ENCODE data around the gene LYPD6. TPM values are rescaled to one million over a fixed set of nuclear protein-coding genes. Genes with fewer than 3 reads are reported as not detected.

The LYPD6 gene
- total RNA-seq, 1 donor from 2014 or later: not detected

DNA sequence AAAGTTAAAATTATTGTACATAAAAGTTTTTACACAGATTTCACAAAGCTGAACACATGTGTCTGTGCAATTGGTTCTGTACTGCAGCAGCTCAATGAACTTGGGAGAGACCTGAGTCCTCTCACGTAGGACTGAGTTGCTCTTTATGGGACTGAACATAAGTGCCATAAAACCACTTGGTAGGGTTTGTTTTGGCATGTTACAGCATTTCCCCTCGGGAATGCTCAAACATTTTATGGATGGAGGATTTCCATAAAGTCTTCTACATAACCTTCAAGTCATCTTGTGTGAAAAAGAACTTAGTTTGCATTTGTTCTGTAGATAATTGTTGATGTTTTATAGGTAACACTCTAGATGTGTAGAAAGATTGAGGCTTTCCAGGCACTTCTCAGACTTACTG, 15.9 kb downstream of the LYPD6 start:
- intact Hi-C loops (cut with micrococcal nuclease): no loop called here

DNA sequence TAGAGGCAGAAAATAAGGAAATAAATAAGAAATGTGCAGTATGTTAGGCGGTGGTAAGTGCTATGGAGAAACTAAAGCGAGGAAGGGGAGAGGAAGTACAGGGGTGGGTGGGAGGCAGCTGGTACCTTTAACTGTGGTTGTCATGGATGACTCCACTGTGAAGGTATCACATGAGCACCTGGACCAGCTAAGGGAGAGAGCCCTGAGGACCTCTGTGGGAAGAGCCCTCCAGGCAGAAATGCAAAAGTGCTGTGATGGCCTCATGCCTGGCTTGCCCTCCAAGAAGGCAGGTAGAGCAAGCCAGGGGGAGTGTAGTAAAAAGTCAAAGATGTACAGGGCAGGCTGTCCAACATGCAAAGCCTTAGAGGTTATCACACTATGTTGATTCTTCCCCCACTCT, 17.9 kb downstream of the LYPD6 start:
- intact Hi-C loops (cut with micrococcal nuclease): no loop called here

DNA sequence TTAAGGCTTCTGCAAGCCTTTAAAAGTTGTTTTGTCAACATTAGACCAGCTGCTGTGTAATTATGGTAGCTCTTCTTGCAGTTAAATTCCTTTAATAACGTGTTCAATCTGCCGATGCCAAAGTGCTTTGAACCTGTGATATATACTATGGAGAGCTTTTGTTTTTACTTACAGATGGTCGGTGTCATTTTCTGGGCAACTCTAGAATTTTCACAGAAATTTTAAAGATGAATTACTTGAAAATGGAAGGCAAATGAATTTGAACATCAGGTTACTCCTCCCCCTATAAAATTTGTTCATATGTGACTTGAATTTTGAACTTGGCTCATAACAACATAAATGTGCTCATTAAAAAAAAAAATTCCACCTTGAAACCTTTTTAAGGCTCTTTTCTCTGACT, 23.0 kb downstream of the LYPD6 start:
- intact Hi-C loops (cut with micrococcal nuclease): no loop called here

DNA sequence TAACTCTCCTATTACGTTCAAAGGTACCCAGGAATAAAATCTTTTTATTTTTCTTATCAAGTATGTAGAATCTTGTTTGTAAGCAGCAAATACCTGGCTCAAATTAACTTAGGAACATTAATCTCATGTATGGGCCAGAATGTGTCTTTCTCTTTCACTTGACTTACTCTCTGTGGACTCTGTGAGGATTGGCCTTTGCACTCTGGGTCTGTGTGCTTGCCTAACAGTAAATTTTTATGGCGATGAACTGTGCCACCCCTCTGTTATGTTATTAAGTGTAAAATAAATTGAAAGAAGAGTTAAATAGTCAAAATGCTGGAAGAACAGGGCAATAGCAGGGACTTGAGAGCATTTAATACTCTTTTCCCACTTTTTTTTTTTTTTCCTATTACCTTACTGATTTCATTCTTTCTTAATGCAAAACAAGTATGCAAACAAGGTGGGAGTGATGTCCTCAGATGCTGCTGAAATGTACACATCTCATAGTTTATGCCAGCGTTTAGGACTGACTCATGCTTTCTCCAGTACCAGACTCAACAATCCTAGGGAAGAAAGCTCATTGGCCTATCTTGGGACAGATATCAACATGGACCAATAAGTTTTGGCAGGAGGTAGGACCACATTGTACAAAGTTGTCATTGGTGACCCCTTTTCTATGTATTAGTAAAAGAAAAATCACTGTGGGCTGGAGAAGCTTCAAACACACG, 25.5 kb downstream of the LYPD6 start:
- intact Hi-C loops (cut with micrococcal nuclease): no loop called here

DNA sequence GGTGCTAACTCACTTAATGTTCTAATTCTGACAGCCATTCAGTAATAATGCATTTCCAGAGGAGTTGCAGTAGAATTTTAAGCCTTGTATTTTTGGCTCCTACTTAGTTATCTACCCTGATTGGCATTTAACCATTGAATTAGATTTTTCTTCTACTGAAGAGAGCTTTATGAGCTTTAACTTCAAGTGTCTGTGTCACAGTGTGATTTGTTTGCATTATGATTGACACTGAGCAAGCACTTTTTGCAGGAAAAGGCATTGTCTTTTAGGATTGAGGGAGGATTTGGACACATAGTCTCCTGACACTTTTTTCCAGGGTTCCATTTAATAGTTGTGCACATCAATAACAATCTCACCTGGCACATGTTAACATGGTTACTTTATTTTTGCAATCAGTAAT, 26.7 kb downstream of the LYPD6 start:
- intact Hi-C loops (cut with micrococcal nuclease): no loop called here

DNA sequence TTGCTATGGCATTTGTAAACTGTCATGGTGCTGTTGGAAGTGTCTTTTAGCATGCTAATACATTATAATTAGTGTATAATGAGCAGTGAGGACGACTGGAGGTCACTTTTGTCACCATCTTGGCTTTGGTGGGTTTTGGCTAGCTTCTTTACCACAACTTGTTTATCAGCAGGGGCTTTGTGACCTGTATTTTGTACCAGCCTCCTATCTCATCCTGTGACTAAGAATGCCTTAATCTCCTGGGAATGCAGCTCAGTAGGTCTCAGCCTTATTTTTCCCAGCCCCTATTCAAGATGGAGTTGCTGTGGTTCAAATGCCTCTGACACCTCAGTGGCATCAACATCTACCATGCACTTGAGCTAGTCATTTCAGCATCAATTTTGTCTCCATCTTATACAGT, 29.7 kb downstream of the LYPD6 start:
- intact Hi-C loops (cut with micrococcal nuclease): no loop called here

DNA sequence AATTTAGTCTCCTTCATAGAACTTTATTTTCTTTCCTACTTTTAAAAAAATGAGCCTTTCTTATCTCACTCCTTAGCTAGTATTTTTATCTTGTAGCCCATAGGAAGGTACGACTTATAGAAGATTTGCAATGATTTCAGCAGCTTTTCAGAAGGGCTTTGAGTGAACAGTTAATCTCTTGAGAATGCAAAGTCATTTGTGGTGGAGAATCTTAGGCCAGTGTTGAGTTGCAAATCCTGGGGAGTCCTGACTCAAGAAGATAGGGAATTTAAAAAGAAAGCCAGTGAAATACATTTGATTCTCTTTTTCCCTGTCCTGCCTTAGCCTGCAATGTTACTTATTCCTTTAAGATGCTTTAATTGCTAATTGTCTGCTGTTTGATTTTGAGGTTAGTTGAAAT, 33.6 kb downstream of the LYPD6 start:
- intact Hi-C loops (cut with micrococcal nuclease): no loop called here

DNA sequence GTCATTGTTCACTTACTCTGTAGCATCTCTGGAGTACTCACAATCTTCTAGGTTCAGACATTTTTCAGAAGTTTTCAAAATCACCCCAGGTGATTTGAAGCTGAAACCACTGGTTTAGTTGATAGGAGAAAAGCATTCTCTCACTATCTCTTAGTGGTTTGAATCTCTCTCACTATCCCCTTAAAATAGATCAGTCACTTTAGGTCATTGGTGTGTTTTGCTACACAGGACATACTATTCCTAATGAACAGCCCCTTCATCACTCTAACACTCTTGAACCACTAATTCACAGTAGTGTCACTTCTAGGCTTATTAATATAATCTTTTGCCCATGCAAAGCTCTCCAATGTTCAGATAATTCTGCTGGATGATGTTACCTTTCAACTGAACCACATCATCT, 34.5 kb downstream of the LYPD6 start:
- intact Hi-C loops (cut with micrococcal nuclease): no loop called here

DNA sequence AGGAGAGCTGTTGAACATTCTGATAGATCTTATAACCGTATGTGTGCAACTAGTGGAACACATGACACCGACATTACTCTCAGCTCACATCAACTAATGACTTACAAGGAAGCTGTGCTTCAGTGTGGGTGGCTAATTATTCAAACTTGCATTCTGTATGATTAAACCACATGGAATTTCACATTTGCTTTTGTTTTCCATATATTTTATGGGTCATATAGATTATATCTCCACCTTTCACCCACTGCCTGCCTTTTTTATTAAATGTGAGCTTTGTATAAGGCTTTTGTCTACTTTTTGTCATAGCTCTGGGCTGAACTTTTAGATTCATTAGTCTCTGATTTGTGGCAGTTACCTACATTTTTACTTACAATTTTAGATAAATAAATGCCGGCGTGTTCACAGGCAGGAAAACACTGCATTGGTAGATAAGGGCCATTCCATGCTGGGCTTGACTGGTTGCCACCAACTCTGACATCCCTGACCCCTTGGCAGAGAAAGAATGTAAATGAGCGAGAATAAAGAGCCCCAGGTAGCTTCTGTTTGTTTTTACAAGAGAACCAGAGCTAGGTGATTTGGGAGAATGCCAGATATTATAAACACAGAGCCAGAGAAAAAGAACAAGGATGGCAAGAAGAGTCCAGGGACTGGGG, 35.7 kb downstream of the LYPD6 start:
- intact Hi-C loops (cut with micrococcal nuclease): no loop called here

DNA sequence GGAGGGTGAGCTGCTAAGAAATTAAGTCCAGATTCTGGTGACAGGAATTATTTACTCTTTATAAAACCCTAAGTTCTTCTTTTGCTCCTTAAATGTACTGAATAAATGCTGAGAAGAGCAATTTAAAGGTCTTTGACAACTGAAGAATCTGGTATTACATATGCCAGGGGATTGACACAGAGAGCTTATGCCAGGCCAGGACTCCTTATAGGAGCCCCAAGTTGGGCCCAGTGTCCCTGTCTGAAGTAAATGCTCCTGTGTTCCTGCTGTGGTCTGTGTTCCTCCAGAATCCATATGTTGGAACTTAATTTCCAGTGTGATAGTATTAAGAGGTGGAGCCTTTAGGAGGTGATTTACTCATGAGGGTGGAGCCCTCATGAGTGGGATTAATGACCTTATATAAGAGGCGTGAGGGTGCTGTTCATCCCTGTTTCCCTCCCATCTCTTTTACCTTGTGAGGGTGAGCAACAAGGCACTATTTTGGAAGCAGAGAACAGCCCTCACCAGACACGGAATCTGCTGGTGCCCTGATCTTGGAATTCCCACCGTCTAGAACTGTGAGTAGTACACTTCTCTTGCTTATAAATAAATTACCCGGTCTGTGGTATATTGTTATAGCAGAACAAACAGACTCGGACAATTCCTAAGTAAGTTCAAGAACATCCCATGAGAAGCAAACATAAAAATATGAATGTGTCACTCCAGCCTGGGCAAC, 39.8 kb downstream of the LYPD6 start:
- intact Hi-C loops (cut with micrococcal nuclease): no loop called here

DNA sequence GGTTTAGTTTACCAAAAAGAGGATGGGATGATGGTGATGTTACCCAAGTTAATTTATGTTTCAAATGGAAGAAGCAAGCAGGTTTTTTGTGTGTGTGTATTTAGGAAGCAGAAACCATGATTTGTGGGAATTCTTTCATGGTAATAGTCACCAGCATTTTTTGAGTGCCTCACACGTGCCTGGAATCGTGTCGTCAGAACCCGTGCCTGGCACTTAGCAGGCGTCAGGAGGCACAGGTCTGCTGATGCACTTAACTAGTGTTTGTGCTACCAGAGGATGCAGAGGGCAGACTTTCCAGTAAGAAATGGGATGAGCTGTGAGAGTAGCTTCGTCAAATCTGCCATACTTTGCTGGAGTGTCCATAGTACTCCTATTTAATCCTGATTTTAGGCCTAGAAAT, 41.1 kb downstream of the LYPD6 start:
- intact Hi-C loops (cut with micrococcal nuclease): no loop called here

DNA sequence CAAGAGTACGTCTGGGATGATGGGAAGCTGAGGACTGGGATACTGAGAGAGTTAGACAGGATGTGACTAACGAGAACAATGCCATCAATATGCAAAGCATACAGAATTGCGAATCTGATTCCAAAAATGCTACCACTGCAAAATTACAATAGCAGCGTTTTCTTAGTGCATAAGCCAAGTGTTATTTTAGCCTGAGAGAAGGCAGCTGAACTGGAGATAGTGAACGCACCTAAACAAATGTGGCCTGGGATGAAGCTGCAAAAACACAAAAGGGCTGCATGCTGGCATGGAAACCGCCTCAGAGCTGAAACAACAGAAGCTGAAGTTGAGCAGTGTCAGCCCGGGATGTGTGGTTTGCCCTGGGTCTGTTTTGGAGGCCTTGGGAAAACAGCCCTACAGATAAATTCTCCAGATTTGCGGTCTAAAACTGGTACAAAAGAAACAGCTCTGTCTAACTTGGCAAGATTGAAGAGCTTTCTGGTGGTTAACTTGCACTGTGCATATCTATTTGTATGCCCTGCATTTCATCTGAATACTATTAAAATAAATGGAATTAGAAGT, 45.5 kb downstream of the LYPD6 start:
- intact Hi-C loops (cut with micrococcal nuclease): no loop called here

DNA sequence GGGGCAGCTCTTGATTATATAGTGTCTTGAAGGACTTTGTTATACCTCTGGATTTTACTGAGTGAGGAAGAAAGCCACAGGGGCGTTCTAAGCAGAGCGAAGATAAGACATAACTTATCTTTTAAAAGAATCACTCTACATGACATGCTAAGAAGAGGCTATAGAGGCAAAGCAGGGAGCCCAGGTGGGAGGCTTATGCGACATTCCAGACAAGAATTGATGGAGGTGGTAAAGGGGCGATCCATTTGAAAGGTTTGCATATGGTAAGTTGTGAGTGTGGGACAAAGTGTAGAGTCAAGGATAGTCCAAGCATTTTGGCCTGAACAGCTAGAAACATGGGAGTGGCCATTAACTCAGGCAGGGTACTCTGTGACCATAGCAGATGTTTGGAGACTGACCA, 49.8 kb downstream of the LYPD6 start:
- intact Hi-C loops (cut with micrococcal nuclease): no loop called here

DNA sequence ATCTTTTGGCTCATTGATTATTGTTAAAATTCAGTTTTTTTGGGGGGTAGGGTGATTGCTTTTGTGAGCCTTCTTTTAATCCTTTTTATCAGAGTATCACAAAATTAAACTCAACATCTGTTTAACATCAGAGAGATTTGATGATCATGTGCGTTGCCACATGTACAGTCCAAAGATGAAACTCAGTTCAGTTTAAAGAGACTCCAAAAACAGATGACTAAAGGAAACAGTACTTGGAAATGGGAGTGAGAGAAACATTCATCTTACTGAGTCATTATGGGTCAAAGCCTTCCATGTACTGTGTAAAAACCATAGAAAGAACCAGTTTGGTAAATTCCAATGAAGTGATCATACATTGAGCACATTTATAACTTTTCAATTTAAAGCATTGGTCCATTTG, 53.0 kb downstream of the LYPD6 start:
- intact Hi-C loops (cut with micrococcal nuclease): no loop called here

DNA sequence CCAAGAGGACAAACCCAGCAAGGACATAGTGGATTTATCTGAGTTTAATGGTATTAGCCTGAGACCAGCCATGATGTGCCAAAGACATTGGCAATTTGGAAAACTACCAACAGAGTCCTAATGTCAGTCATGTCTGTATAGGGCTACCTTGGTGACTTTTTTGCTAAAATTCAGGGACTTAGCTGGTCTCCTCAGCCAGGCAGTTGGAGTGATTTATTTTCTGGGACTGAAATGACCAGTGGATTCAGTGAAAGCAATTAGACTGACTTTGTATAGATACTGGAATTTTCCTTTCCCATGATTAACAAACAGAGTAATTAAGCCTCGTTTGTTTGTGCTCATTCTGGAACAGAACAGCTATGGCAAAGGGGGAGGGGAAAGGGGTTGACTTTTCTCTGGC, 55.0 kb downstream of the LYPD6 start:
- intact Hi-C loops (cut with micrococcal nuclease): no loop called here

DNA sequence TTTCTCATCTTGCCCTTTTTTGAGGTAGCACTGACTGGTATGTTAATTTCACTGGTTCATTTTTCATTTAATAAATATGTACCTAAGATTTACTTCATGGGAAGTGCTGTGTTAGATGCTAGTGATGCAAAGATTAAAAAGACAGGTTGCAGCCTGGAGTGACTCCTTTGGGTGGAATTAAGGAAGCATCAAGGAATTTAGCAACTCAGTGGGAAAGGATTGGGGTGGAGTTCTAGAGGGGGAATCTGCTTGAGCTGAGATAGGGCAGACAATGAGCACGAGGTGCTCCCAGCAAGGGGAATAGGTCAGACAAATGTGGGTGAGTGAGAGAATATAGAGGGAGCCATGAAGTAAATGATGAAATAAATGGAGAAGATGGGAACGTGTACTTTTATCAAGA, 57.0 kb downstream of the LYPD6 start:
- intact Hi-C loops (cut with micrococcal nuclease): no loop called here

DNA sequence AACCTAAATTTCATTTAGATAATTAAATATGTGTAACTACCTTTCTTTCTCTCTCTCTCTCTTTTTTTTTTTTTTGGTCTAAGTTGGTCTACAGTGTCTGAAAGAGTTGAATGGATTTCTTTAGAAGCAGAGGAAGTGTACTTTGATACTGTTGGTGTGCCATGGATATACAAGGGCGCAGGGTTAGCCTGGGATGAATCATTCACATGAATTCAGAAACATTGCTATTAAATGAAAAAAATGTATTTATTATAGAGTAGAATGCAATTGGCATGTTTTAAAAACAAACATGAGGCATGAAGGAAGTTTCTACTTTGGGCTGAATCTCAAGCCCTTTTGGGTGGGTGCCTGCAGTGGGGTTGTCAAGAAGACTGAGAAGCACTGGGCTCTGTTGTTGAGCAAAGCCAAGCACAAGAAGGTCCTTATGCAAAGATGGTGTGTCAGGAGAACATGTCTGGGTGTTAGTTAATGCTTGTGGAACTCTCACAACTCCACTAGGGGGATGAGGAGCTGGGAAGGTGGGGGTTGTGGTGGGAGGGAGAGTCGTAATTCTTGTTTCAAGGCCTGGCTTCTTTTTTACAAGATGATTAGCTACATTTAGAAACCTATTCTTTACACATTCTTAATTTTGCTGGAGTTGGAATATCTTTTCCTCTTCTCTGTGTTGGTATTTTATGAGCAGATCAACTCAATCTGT, 57.9 kb downstream of the LYPD6 start:
- intact Hi-C loops (cut with micrococcal nuclease): no loop called here

DNA sequence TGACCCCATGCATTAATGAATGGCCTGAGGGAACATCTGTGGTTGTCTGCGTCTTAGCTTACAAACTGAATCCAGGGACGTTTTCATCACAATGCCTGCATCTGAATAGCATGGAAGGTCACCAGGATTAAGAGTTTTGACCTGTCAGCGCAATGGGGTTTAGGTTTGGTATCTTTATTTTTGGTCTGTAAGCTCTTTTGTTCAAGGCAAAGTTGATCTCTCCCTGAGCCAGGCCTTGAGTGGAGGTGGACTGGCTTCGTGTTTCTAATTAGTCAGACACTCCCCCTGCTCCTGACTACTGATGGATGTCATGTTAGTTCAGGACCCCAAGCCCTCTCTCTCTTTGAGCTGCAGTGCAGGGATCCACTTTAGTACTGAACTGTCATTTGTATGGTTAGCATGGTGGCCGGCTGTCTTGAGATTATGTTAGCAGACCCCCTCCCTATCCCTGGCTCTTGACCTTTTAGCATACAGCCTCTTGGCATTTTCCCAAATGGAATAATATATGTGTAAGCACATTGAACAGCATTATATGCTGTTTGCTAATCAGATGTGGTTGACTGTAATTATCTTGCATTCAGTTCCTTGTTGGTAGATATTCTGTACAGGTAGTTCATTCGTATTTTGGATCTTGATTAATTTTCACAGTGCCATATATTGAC, 59.2 kb downstream of the LYPD6 start:
- intact Hi-C loops (cut with micrococcal nuclease): no loop called here

DNA sequence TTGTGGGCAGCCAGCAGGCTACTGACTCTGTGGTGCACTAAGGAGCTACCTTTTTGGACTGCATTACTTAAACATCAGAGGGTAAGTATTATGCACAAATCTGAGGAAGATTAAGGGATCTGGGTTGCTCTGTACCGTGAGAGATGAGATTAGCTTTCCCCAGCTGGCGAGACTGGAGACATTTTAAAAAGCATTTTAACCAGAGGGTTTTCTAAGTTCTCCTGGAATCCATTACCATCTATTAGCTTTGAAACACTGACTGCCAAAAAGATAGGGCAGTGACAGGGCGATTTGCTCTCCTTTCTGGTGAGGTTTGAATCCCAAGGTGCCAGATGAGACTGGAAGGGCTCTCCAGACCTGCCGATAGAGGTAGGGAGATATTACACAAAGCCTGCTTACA, 63.2 kb downstream of the LYPD6 start:
- intact Hi-C loops (cut with micrococcal nuclease): no loop called here

DNA sequence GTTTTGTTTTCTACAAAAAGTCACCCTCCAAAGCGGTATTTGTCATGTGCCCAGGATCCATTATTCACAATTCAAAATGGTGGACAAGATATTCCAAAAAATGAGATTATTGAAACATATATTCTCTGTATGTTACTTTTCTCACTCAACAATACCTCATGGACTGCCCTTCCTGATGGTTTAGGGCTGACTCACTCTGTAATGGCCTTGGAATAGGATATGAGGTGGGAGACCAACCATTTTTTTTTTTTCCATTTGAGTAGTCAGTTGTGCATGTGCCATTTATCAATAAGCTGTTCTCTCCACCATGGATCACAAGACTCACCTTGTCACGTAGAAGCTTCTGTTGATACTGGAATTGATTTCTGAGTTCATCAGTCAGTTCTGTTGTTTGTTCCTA, 64.5 kb downstream of the LYPD6 start:
- intact Hi-C loops (cut with micrococcal nuclease): no loop called here

DNA sequence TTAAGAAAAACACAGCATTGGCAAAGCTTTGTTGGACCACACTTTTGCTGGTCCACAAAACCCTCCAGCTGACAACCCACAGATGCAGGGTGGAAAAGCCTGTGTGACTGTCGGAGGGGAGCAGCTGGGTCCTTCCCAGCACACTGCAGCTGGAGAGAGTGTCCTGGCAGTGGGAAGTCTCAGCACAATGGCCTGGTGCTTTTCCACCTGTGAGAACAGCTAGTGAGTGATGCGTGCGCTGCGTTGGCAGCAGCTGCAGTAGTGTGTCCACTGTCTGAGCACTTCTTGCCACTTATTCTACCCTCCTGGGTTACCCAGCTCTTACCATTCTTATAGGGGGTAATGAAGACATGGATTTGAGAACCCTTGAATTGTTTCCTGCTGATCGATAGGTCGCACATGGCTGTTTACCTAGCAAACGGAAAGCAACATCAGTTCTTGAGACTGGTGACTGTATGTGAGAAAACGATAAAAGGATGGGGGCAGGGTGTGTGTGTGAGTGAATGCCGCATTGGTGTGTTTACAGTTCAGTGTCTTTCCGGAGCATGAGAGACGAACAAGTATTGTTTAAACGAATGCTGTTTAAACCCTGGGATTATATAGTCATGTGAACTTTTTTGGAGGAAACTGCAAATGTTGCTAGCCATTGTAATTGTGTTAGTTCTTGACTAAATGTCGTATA, 69.7 kb downstream of the LYPD6 start:
- intact Hi-C loops (cut with micrococcal nuclease): no loop called here
